ENCODE results near the gene DOK7. TPM values are rescaled to one million over a fixed set of nuclear protein-coding genes. Genes with fewer than 3 reads are reported as not detected.

The DOK7 gene
- polyA plus RNA-seq, 1 experiment, result not detected

DNA sequence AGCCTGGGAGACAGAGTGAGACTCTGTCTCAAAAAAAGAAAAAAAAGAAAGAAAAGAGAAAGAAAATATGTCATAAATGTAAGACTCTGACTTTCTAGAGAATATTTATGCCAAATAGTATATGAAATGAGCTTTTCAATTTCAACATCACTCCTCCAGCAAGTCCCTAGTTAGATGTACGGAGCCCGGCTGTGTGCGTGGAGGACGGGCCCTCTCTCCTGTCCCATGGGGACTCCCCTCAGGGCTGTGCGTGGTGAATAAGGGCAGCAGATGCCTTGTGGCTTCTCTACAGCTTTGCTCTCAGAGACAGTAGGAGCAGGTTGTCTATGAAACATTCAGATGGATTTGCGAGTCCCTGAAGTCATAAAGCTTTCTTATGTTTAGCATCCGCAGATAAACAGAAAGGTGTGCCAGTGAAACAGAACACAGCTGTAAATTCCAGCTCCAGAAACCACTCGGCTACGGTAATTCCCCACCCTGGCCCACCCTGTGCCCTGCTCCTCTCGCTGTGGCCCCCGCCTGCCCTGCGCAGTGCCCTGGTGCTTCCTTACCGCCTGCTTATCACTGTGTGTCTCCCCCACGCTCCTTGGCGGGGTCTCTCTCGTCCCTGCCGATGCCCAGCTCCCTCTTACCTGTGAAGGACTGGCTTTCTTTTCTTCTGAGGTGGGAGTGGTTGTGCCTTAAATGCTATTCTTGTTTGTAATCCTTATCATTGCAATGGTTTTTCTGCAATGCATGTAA is 35.2 kb upstream of the DOK7 start:
- Histone ChIP-seq H3K36me3 (ENCODE audit: control insufficient read depth, insufficient read depth, low read length) (peaks cover 5% of the 10 kb centered on the region), H3K4me3 (ENCODE audit: low read depth, low read length) (no peak overlapping the region), H3K27me3 (ENCODE audit: control insufficient read depth, insufficient read depth, low read length) (no peaks in the 10 kb centered on the region)
- ChIA-PET POLR2A (no interaction called here), CTCF (no interaction called here)
- TF ChIP-seq, protein P1, sequence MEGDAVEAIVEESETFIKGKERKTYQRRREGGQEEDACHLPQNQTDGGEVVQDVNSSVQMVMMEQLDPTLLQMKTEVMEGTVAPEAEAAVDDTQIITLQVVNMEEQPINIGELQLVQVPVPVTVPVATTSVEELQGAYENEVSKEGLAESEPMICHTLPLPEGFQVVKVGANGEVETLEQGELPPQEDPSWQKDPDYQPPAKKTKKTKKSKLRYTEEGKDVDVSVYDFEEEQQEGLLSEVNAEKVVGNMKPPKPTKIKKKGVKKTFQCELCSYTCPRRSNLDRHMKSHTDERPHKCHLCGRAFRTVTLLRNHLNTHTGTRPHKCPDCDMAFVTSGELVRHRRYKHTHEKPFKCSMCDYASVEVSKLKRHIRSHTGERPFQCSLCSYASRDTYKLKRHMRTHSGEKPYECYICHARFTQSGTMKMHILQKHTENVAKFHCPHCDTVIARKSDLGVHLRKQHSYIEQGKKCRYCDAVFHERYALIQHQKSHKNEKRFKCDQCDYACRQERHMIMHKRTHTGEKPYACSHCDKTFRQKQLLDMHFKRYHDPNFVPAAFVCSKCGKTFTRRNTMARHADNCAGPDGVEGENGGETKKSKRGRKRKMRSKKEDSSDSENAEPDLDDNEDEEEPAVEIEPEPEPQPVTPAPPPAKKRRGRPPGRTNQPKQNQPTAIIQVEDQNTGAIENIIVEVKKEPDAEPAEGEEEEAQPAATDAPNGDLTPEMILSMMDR (IDR thresholded peaks at IDR 0.05; ENCODE audit: insufficient read depth, low read depth, low read length), result no peak
- no peak for DNase-seq (ENCODE audit: low read depth)

DNA sequence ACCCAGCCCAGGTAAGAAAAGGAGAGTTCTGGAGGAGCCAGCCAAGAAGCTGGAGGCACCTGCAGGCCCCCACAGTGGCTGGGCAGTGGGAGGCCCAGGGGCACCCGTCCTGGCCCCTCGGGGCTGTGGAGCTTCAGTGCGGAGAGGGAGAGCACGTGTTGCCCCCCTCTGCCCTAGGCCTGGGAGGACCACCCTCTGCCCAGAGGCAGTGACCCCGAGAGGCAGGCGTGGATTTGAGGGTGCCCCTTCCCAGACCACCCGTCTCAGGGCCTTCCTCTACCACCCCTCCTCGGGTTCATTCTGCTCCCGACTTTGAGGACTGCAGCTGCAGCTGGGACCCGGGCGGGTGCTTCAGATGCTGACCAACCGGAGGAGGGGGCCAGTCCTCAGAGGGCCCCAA is 33.5 kb upstream of the DOK7 start:
- POLR2A ChIA-PET, result no interaction called here
- H3K27me3 ChIP-seq (ENCODE audit: control insufficient read depth, insufficient read depth, low read length), result no peaks in the 10 kb centered on the region
- TF ChIP-seq, protein P1 (IDR thresholded peaks at IDR 0.05; ENCODE audit: insufficient read depth, low read depth, low read length), result no peak
- H3K4me3 ChIP-seq (ENCODE audit: low read depth, low read length), result no peak overlapping the region
- peaks cover 5% of the 10 kb centered on the region for H3K36me3 ChIP-seq (ENCODE audit: control insufficient read depth, insufficient read depth, low read length)
- CTCF ChIA-PET, result interaction anchor here (1.0 kb wide), 1 partner anchor 14 kb away, joined by 4 read pairs; no protein-coding TSS in a partner anchor
- no peak for DNase-seq (ENCODE audit: low read depth)

DNA sequence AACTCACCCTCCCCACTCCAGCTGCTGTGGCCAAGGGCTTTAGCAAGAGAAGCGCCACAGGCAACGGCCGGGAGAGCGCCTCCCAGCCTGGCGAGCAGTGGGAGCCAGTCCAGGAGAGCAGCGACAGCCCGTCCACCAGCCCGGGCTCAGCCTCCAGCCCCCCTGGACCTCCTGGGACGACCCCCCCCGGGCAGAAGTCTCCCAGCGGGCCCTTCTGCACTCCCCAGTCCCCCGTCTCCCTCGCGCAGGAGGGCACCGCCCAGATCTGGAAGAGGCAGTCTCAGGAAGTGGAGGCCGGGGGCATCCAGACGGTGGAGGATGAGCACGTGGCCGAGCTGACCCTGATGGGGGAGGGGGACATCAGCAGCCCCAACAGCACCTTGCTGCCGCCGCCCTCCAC is 32.6 kb upstream of the DOK7 start:
- no peak overlapping the region for H3K4me3 ChIP-seq (ENCODE audit: low read depth, low read length)
- TF ChIP-seq, protein P1 (IDR thresholded peaks at IDR 0.05; ENCODE audit: insufficient read depth, low read depth, low read length), result no peak
- ChIA-PET CTCF (interaction anchor here (1.0 kb wide), 1 partner anchor 13 kb away, joined by 4 read pairs; no protein-coding TSS in a partner anchor), POLR2A (no interaction called here)
- no peak for DNase-seq (ENCODE audit: low read depth)
- H3K36me3 ChIP-seq (ENCODE audit: control insufficient read depth, insufficient read depth, low read length), result peaks cover 5% of the 10 kb centered on the region
- no peaks in the 10 kb centered on the region for H3K27me3 ChIP-seq (ENCODE audit: control insufficient read depth, insufficient read depth, low read length)

DNA sequence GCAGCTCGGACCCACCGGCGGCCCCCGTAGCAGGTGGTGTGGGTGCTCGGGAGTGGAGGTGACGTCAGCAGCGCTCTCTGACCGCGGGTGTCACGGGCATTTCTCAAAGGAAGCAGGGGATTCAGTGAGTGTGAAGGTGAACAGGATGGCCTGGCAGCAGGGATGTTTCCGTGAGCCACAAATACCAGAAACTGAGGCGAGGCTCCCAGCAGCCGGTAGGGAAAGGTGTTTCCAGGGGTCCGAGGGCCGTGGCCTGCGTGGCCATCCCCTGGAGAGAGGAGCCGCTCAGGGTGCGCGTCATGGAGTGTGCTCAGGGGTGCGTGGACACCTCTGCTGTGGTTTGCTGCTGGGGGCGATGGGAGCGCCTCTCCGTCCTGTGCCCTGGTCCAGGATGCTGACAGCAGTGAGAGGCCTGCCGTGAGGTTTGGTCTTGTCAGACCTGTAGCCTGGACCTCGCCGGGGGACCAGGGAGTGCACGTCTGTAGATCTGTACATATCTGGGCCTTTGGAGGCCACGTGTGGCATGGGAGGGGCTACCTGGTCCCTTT is 31.6 kb upstream of the DOK7 start:
- H3K27me3 ChIP-seq (ENCODE audit: control insufficient read depth, insufficient read depth, low read length), result no peaks in the 10 kb centered on the region
- ChIA-PET POLR2A (no interaction called here), CTCF (interaction anchor here (0.5 to 1.2 kb wide), 2 partner anchors 12 to 274 kb away, joined by 3 to 5 read pairs; no protein-coding TSS in a partner anchor)
- H3K36me3 ChIP-seq (ENCODE audit: control insufficient read depth, insufficient read depth, low read length), result peaks cover 5% of the 10 kb centered on the region
- H3K4me3 ChIP-seq (ENCODE audit: low read depth, low read length), result no peak overlapping the region
- DNase-seq (ENCODE audit: low read depth), result no peak
- TF ChIP-seq, protein P1 (IDR thresholded peaks at IDR 0.05; ENCODE audit: insufficient read depth, low read depth, low read length), result no peak

DNA sequence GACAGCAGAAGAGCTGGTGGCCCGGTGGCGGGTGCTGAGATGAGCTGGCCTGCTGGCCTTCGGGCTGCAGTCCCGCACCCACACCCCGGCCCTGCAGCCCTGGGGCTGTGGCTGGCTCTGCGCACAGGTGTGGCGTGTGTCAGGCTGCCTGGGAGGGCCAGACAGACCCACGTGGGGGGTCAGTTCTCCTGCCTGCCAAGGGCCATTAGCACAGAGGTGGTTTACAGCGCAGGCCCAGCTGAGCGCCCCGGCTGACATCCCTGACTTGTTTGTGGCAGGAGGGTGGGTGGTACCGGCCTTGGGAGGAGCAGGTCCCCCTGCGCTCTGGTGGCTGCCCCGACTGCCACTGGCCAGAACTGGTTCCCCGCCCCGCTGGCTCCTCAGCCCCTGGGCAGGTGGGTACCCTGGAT is 30.7 kb upstream of the DOK7 start:
- Histone ChIP-seq H3K36me3 (ENCODE audit: control insufficient read depth, insufficient read depth, low read length) (peaks cover 5% of the 10 kb centered on the region; the same call in 1 of the 2 replicates), H3K27me3 (ENCODE audit: control insufficient read depth, insufficient read depth, low read length) (no peaks in the 10 kb centered on the region), H3K4me3 (ENCODE audit: low read depth, low read length) (no peak overlapping the region)
- POLR2A ChIA-PET, result no interaction called here
- DNase-seq (ENCODE audit: low read depth), result no peak
- CTCF ChIA-PET, result interaction anchor here (0.5 to 1.2 kb wide), 2 partner anchors 11 to 275 kb away, joined by 3 to 5 read pairs; no protein-coding TSS in a partner anchor
- TF ChIP-seq, protein P1 (IDR thresholded peaks at IDR 0.05; ENCODE audit: insufficient read depth, low read depth, low read length), result no peak

Measured in BJ (cell line).